Ovary (tissue), 3 donors: ENCODE data around the gene GMPS.

Experiments
- CTCF ChIP-seq, 3 donors: fragments of 450-650 bp in 2 of 3; fragments of 200-600 bp in 1 of 3; IDR thresholded peaks; one replicate each; pipeline versions ENCODE4 v1.5.1 to v1.8.0; 2016 to 2022; ENCODE audit warnings: antibody characterized with exemption in 3 of 3, mild to moderate bottlenecking in 1 of 3
- POLR2A ChIP-seq: fragments of 450-650 bp; IDR thresholded peaks from one replicate; pipeline ENCODE4 v1.6.1; 2017; ENCODE audit warnings: antibody characterized with exemption, mild to moderate bottlenecking, moderate library complexity
- donor health status: DM: no; HTN: no; CAD: no.

- TF ChIP-seq POLR2A (no peak), CTCF (IDR thresholded peaks at IDR 0.05) (no peak)
These were observed 119.1 kb downstream of the GMPS start for GRCh38 chr3:155989536-155989935.
